UCSD-AML1 (cell line): ENCODE data around the gene MRTFA.
"Not testable (repeated sequence)": the region's sequence is repeated elsewhere in the genome, so short reads cannot be mapped to it uniquely, and the experiment has no call there.

Source experiments
- DNase-seq: peaks from one replicate; lab custom pipeline; 2025; ENCODE audit not compliant: unreplicated experiment; lab: John Stamatoyannopoulos, UW

MRTFA gene

DNA sequence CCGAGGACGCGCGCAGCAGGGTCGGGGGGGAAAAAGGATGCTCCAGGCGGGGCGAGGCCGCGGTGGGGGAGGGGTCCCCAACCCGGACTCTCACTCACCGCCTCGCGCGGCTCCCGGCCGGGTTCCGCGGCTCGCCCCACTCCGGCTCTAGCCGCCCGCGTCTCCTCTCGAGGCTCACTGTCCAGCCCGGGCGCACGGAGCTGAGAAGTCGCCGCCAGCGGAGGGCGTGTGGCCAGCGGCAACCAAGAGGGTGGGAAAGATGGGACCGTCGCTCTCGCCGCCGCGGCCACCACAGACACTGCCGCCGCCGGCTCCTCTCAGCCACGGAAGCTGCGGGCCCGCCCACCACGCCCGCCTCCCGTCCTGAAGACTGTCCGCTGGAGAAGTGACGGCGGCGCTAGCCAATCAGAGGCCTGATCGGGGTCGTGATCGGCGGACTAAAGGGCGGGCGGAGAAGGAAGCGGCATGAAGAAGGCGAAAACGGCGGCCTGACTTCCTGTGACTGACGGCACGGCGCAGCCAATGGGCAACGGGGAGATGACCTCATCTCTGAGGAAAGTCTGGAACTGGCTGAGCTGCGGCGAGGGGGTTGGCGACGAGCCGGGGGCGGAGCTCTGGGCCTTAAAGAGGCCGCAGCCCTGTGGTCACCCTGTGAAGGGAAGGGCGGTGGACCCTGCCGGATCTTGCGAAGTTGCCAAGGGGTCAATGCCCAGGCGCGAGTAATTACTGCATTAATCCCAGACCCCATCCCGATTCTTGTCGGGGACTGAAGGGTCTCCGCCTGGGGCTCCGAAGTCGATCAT, at the start of gene MRTFA:
TSS of gene MRTFA (minus strand) at position 340 of the 803 bp plus-strand sequence.
- DNase-seq: peak; percentile 99

- no peak for DNase-seq
Observed at GRCh38 chr22:40685406-40685805, 48.9 kb upstream of the MRTFA start.

DNA sequence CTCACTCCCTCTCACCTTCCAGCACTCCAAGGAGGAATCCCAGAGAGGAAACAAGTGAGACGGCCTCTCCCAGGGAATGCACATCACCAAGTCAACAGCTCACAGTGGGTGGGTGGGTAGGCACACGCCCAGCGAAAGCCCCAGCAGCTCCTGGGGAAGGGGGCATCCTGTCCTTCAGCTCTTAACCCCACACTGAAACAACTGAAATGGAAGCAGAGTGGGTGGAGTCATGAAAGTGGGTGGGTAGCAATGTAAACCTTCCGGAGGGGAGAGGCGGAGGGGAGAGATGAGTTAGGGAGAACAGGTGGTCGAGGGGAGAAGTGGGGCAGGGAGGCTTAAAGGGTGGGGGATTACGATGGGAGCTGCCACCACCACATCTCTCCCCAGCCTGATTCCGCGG, 48.2 kb upstream of the MRTFA start:
- no peak for DNase-seq

GRCh38 chr22:40681451-40681850, 44.9 kb upstream of the MRTFA start:
- no peak for DNase-seq

GRCh38 chr22:40680819-40681183, 44.3 kb upstream of the MRTFA start:
- no peak for DNase-seq

DNA sequence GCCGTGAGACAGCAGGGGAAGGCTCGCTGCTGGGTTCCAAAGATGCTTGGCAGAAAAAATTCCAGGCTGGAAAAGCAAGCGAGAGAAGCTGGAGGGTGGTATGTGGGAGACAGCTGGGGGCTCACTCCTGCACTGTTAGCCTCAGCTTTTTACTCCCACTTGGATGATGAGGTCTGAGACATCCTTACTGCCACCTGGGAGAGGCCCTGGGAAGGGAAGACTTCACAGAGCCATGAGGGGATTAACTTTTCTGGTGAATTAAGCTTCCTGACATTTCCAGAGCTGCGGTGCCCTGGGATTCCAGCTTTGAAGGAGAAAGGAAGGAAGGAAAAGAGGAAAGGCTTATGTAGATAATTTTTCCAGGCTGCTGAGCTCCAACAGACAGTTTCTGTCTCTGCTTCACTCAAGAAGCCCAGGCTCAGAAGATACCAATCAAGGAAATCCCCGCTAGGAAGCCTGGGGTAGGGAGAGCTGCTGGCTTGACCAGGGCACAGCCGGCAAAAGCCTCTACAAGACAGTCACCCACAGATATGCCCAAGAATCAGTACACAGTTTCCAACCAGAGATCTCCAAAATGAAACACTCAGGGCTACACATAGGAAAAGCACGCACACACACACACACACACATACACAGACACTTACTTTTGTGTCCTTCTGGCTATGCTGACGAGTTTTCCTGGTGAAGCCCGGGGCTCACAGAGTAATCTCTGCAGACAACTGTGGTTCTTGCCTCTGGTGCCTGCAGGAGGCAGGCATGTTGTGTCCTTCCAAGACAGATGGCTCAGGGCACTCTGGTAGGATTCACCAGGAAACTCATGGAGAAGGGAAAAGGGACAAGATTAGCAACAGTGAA, 43.7 kb upstream of the MRTFA start:
- no peak for DNase-seq

GRCh38 chr22:40679249-40679963, 42.9 kb upstream of the MRTFA start, which contains the start of gene MCHR1:
Gene MCHR1 (plus strand): TSS chr22:40679484. CDS start chr22:40679653, 169 bp downstream.
- DNase-seq: no peak

DNA sequence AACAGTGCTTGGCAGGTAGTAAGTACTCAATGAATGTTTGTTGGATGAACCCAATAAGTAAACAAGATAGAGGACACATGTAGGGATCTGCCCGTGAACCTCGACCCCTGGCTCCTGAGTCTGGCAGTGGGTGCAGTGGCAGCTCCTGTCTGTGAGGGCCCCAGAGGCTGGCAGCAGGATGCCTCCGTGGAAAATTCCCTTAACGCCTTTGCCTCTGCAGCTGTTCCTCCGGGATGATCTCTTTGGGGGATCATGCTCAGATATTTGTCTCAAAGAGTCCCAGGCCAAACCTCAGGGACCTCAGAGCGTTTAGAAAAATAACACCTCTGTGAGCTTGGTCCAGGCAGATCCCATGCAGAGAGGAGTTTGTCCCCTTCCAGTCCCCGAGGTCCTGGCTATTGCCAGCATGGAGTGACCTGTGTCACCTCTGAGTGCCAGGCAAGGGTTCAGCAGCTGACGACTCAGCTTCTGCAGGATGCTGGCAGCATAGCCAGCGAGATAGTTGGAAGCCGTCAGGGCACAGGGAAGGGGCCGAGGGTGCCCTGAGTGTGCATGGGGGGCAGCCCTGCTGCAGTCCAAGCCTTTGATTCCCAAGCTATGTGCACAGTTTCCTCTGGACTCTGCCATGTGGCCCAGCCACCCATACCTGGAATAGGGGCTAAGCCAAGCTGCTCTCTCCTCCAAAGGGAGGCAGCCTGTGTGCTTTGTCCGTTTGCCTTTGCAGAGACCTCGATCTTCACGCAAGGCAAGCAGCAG, 42.2 kb upstream of the MRTFA start:
- DNase-seq: no peak

DNA sequence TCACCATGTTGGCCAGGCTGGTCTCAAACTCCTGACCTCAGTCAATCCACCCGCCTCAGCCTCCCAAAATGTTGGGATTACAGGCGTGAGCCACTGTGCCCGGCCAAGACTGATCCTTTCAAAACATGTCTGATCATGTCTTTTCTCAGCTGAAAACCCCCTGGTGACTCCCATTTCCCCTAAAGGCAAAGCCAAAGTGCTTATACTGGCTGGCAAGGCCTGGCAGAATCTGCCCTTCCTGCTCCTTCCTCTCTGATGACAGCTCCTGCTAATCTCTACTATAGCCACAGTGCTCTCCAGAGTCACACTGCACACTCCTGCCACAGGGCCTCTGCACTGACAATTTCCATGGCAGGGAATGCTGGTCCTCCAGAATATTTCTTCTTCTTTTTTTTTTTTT, 40.1 kb upstream of the MRTFA start:
- no peak for DNase-seq

GRCh38 chr22:40676166-40676565, 39.6 kb upstream of the MRTFA start:
- DNase-seq: not testable (repeated sequence)

DNA sequence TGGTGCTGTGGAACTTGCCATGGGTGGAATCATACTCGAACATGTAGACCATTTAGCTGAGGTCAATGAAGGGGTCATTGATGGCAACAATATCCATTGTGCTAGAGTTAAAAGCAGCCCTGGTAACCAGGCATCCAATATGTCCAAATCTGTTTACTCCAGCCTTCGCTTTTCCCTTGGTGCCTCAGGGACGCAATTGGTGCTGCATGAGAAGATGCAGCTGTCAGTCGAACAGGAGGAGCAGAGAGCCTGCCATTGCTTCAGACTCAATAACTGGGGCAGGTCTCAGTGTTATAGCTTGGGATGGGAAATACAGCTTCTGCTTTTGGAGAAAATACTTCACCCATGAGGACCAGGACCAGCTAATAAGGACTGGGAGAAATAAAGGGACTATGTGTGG, 37.8 kb upstream of the MRTFA start:
- DNase-seq: no peak

GRCh38 chr22:40673017-40673416, 36.5 kb upstream of the MRTFA start:
- no peak for DNase-seq

GRCh38 chr22:40671796-40672360, 35.4 kb upstream of the MRTFA start:
- no peak for DNase-seq

DNA sequence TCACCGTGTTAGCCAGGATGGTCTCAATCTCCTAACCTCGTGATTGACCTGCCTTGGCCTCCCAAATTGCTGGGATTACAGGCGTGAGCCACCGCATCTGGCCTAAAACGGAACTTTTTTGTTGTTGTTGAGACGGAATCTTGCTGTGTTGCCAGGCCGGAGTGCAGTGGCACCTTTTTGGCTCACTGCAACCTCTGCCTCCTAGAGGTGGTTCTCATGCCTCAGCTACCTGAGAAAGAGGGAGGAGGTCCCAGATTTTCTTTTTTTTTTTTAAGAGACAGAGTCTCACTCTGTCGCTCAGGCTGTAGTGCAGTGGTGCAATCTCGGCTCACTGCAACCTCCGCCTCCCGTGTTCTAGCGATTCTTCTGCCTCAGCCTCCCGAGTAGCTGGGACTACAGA, 34.9 kb upstream of the MRTFA start:
- DNase-seq: no peak

- no peak for DNase-seq
Observed at GRCh38 chr22:40670058-40670457, 33.5 kb upstream of the MRTFA start.

GRCh38 chr22:40668611-40669411, 32.3 kb upstream of the MRTFA start:
- no peak for DNase-seq

GRCh38 chr22:40666151-40666848, 29.8 kb upstream of the MRTFA start:
- DNase-seq: no peak

- DNase-seq: no peak
Observed at GRCh38 chr22:40665312-40665711, 28.8 kb upstream of the MRTFA start.

GRCh38 chr22:40661671-40662070, 25.2 kb upstream of the MRTFA start:
- no peak for DNase-seq
